ENCODE results near the gene FOLH1. TPM values are rescaled to one million over a fixed set of nuclear protein-coding genes. Genes with fewer than 3 reads are reported as not detected.
"Not testable (repeated sequence)": the region's sequence is repeated elsewhere in the genome, so short reads cannot be mapped to it uniquely, and the experiment has no call there.

FOLH1 gene
- polyA plus RNA-seq, 1 donor = 2.5 TPM

DNA sequence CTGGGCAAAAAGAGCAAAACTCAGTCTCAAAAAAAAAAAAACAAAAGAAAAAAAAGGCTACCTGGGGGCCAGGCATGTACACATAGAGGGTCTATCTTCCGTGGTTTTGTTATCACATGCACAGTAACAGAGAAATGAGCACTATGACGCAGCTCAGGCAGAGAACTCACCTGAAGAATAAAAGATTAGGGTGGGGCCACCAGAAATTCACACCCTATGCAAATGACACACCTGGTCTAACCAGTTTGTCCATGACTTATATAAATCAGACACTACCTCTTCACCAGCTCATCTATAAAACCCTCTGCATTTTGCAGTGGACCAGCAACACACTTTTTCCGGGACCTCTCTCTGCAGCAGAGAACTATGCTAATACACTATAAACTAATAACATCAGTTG, 30.5 kb downstream of the FOLH1 start:
- not testable (repeated sequence) for DNase-seq (ENCODE audit: low read depth)

DNA sequence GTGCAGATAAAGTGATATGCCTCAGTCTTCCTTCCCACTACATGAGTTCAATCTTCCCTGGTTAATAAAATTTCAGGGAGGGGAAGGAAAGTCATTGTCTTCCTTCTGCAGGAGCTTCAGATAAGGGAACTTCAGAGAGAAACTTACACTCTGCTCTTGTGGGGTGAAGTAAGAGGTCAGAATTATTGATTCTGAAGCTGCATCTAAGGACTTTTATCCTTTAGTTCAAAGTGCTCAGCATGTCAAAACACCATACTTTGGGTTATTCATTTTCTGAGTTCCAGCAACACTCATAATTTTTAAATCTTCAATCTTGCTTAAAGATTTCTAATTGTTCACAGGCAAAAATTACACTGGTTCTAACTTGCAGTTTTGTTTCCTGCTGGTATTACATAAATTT, 33.0 kb downstream of the FOLH1 start:
- DNase-seq (ENCODE audit: low read depth) = not testable (repeated sequence)

DNA sequence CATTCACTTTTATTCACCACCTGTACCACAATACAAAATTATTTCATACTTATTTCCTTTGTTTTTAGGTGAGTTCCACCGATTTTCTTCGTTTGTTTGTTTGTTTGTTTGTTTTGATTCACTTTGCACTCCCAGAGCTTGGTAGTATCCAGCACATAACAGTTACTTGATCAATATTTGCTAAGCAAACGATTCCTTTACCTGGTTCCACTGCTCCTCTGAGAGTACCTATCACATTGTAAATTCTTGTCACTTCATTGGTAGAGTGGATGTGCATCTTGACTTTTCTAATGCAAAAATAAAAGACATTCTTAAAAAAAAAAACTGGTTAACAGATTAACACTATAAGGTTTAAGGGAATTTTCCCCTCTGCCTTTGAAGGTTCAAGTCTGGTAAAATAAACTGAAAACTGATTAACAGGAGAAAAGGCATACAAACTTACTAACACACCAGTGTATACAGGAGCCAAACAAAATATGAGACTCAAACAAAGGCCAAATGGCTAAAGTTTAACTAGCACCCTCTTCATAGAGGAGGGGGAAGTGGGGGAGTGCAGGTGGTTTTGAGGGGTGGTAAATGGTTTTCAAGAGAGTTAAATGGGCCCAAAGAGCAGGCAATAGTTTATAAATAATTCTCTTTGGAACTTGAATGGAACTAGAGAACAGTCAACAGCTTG, 33.6 kb downstream of the FOLH1 start:
- not testable (repeated sequence) for DNase-seq (ENCODE audit: low read depth)

DNA sequence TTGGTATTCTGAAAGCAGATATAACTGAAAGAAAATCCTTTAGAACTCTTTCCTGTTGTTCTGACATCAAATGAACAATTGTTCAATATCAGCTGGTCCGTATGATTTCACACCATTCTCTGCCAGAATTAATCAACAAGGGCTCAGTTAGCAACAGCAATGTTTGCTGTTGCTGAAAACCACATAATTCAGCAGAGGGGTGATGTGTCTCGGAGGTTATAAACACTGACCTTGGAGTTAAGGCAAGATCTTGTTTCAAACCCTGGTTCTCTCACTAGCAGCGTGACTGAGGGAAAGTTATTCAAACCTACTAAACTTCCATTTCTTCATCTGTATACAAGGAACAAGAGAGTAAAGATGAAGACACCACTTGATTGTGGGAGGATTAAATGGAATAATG, 36.8 kb downstream of the FOLH1 start:
- DNase-seq (ENCODE audit: low read depth) = not testable (repeated sequence)

DNA sequence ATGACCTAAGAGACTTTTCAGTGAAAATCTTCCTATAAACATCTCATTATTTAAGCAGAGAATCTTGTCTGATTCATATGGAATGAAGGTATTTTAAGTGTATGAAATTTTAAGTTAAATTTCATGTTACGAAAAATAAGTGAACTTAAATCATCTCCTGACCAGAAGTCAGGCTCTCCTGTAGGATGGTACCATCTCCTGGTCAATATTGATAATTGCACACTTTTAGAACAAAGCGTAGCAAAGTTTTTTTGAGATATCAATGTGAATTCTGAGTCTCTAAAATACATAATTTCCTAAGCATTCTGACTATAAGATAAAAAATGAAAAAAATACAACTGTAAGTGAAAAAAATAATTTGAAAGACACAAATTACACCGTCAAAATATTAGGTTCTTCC, 38.8 kb downstream of the FOLH1 start:
- DNase-seq (ENCODE audit: low read depth) = not testable (repeated sequence)

DNA sequence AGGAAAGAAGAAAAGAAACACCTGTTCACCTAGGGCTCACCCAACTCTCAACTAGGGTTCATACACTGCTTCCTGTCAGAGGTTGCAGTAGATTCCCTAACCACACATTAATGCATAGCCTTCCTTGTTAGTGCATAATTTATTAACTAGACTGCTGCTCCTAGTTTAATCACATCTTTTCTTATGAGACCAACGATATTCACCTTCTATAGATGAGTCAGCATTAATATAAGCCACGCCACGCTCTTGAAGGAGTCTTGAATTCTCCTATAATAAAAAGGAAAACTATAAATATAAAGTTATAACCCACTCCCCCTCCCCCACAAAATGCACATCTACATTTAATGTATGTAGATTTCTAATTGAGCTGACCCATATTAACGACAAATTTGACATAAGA, 39.4 kb downstream of the FOLH1 start:
- not testable (repeated sequence) for DNase-seq (ENCODE audit: low read depth)

DNA sequence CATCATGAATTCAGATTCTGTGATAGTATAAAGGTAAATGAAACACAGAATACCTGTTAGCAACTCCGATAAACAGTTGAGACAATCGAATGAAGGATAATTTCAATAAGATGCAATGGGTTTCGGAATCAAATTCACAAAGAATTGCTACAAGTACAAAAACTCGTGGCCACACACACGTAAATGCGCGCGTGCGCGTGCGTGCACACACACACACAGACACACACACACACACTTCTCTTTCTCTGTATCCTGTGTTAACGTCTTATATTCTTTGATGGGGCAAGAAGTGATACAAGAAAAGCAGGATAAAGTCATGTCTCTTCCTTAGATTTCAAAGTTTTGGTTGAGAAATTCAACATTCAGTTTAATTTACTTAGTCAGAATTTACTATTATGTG, 57.2 kb downstream of the FOLH1 start:
- no peak for DNase-seq (ENCODE audit: low read depth)

DNA sequence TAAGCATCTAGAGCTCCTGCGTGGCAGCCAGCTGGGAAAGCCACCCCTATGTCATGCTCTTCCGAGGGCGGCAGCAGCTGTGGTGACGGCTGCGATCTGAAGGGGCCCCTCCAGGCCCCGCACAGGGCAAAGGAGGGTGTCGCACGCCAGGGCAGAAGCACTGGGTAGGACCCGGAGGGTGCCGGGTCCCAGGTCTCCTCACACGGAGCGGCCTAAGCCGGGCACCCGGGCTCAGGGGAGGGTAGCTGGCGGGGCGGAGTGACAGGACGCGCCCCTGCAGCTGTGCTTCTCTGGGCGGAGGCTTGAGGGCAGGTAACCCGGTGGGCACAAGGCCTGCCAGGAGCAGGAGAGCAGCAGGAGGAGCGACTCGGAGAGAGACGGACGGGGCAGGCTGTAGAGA, 106.0 kb downstream of the FOLH1 start:
- DNase-seq (ENCODE audit: low read depth) = not testable (repeated sequence)

Other genes starting within 250 kb of the FOLH1 start
- not detected for gene TRIM51G, start 224.7 kb downstream of the FOLH1 start, polyA plus RNA-seq (ENCODE audit: insufficient read length)
- not detected for gene TRIM49B, start 179.8 kb downstream of the FOLH1 start, polyA plus RNA-seq (ENCODE audit: insufficient read length)
- not detected for gene TRIM64C, start 149.5 kb downstream of the FOLH1 start, polyA plus RNA-seq (ENCODE audit: insufficient read length)

Measured in forelimb muscle (tissue), 1 donor.